ENCODE measurements around the gene DYNLT2. TPM values are rescaled to one million over a fixed set of nuclear protein-coding genes. Genes with fewer than 3 reads are reported as not detected.

Gene DYNLT2
- total RNA-seq, 1 donor from 2014 or later = 1.6 TPM

DNA sequence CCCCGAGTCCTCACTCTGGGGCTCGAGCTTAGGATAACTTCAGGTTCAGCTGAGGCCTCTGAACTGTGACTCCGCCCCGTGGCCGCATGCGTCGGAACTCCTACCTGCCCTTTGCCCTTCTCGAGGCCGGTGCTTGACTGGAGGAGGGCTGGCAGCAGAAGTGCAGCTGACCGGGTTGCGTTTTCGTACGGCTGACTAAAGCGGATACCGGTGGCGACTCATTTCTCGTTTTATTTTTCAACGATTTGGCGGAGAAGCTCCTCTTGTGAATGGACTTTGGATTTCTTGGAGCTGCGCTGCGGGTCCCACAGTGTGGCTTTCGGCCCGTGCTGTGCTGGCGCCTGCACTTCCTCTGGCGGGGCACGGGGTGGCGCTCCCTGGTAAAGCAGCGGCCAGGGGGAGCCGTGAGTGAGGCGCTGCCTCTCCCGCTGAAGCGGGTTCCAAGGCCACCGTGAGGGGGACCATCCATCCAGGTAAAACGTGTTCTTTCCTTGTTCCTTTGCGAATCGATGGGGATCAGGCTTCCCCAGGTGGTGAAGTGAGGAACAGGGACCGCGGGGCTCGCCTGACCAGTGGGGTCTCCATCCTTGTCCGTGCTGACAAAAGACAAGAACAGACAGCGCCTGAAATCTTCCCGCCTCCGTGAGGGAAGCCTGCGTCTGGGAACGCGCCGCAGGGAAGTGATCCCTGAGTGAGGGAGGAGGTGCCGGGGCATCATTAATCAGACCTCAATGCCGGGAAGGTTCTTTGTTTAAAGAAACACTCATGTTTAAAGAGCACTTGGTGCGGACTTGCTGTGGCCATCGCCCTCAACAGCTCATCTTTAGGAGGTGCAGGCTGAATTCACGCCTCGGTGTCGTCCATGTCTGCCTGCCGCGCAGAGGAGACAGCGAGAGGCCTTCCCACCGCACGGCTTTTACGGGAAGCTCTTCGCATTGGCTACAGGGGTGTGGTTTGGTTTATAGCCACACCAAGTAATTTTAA, 38.9 kb upstream of the DYNLT2 start:
- intact Hi-C loops (cut with DNase I) = no loop called here
- TF ChIP-seq CTCF (IDR thresholded peaks at IDR 0.05) = peak; percentile 98

GRCh38 chr6:169789146-169789943, 38.0 kb upstream of the DYNLT2 start:
- Histone ChIP-seq H3K4me3 (peak overlapping the region; percentile 54), H3K9me3 (no peaks in the 10 kb centered on the region), H3K27me3 (ENCODE audit: low read depth) (no peaks in the 10 kb centered on the region), H3K36me3 (no peaks in the 10 kb centered on the region), H3K4me1 (peaks cover 15% of the 10 kb centered on the region), H3K27ac (no peak overlapping the region)
- ATAC-seq (no peak), DNase-seq (no peak)
- no peak for TF ChIP-seq CTCF (IDR thresholded peaks at IDR 0.05)
- intact Hi-C loops (cut with DNase I) = no loop called here

More for the DNA sequence above, 38.9 kb upstream of the DYNLT2 start:
- Histone ChIP-seq H3K27me3 (ENCODE audit: low read depth) (no peaks in the 10 kb centered on the region), H3K9me3 (no peaks in the 10 kb centered on the region), H3K4me3 (peak overlapping the region; percentile 54), H3K4me1 (peaks cover 15% of the 10 kb centered on the region), H3K36me3 (no peaks in the 10 kb centered on the region), H3K27ac (peak overlapping the region; percentile 70)
- ATAC-seq (peak; percentile 96 to 97), DNase-seq (peak; percentile 80)

GRCh38 chr6:169788809-169789145, 37.4 kb upstream of the DYNLT2 start:
- H3K4me1 ChIP-seq = peaks cover 15% of the 10 kb centered on the region
- ATAC-seq (no peak), DNase-seq (no peak)
- H3K36me3 ChIP-seq = no peaks in the 10 kb centered on the region
- intact Hi-C loops (cut with DNase I) = no loop called here
- no peaks in the 10 kb centered on the region for H3K9me3 ChIP-seq
- TF ChIP-seq CTCF (IDR thresholded peaks at IDR 0.05) = no peak
- H3K27ac ChIP-seq = no peak overlapping the region
- no peaks in the 10 kb centered on the region for H3K27me3 ChIP-seq (ENCODE audit: low read depth)
- H3K4me3 ChIP-seq = no peak overlapping the region

- Histone ChIP-seq H3K9me3 (no peaks in the 10 kb centered on the region), H3K4me3 (no peak overlapping the region), H3K27ac (no peak overlapping the region), H3K4me1 (peaks cover 15% of the 10 kb centered on the region), H3K36me3 (no peaks in the 10 kb centered on the region), H3K27me3 (ENCODE audit: low read depth) (no peaks in the 10 kb centered on the region)
- DNase-seq = no peak
- intact Hi-C loops (cut with DNase I) = no loop called here
- ATAC-seq = no peak
- TF ChIP-seq CTCF (IDR thresholded peaks at IDR 0.05) = no peak
Observed at GRCh38 chr6:169787797-169788196, 36.4 kb upstream of the DYNLT2 start.

- H3K4me1 ChIP-seq = peaks cover 15% of the 10 kb centered on the region
- ATAC-seq (no peak), DNase-seq (no peak)
- no peaks in the 10 kb centered on the region for H3K27me3 ChIP-seq (ENCODE audit: low read depth)
- no peak overlapping the region for H3K27ac ChIP-seq
- no peak overlapping the region for H3K4me3 ChIP-seq
- no peak for TF ChIP-seq CTCF (IDR thresholded peaks at IDR 0.05)
- no peaks in the 10 kb centered on the region for H3K9me3 ChIP-seq
- intact Hi-C loops (cut with DNase I) = no loop called here
- no peaks in the 10 kb centered on the region for H3K36me3 ChIP-seq
Observed at GRCh38 chr6:169786349-169786748, 35.0 kb upstream of the DYNLT2 start.

All from lower lobe of right lung (tissue), 2 donors.